NCI-H2227 (cell line): ENCODE data around the gene TENM4.

Experiments
- DNase-seq: peaks from one replicate; lab custom pipeline; 2025; ENCODE audit not compliant: unreplicated experiment; lab: John Stamatoyannopoulos, UW

TENM4 gene

GRCh38 chr11:78876676-78877075, 564.2 kb downstream of the TENM4 start:
- DNase-seq = no peak

- no peak for DNase-seq
These were observed 570.2 kb downstream of the TENM4 start for GRCh38 chr11:78870655-78871054.

- no peak for DNase-seq
These were observed 571.5 kb downstream of the TENM4 start for GRCh38 chr11:78869293-78869692.

- DNase-seq = no peak
These were observed 572.3 kb downstream of the TENM4 start for GRCh38 chr11:78868563-78868962.

GRCh38 chr11:78860720-78861422, 580.0 kb downstream of the TENM4 start:
- DNase-seq = no peak

GRCh38 chr11:78857688-78858087, 583.1 kb downstream of the TENM4 start:
- DNase-seq = no peak

- no peak for DNase-seq
These were observed 584.6 kb downstream of the TENM4 start for GRCh38 chr11:78856211-78856610.

GRCh38 chr11:78855116-78855515, 585.7 kb downstream of the TENM4 start:
- DNase-seq = no peak

GRCh38 chr11:78853521-78853920, 587.3 kb downstream of the TENM4 start:
- DNase-seq = no peak

GRCh38 chr11:78851878-78852586, 588.8 kb downstream of the TENM4 start:
- DNase-seq = peak; percentile 24

- DNase-seq = no peak
These were observed 590.8 kb downstream of the TENM4 start for GRCh38 chr11:78850078-78850477.

GRCh38 chr11:78846269-78846668, 594.6 kb downstream of the TENM4 start:
- DNase-seq = no peak

GRCh38 chr11:78845496-78845895, 595.3 kb downstream of the TENM4 start:
- DNase-seq = no peak

- DNase-seq = no peak
These were observed 599.3 kb downstream of the TENM4 start for GRCh38 chr11:78841456-78842060.

- no peak for DNase-seq
These were observed 600.2 kb downstream of the TENM4 start for GRCh38 chr11:78840623-78841022.

- no peak for DNase-seq
These were observed 600.6 kb downstream of the TENM4 start for GRCh38 chr11:78840200-78840599.

- DNase-seq = no peak
These were observed 602.4 kb downstream of the TENM4 start for GRCh38 chr11:78838417-78838816.

GRCh38 chr11:78835646-78836045, 605.2 kb downstream of the TENM4 start:
- no peak for DNase-seq

- no peak for DNase-seq
These were observed 605.9 kb downstream of the TENM4 start for GRCh38 chr11:78834886-78835285.

- no peak for DNase-seq
These were observed 607.6 kb downstream of the TENM4 start for GRCh38 chr11:78833237-78833636.

GRCh38 chr11:78832226-78832947, 608.4 kb downstream of the TENM4 start:
- no peak for DNase-seq

GRCh38 chr11:78831571-78831970, 609.3 kb downstream of the TENM4 start:
- no peak for DNase-seq
